Heart left ventricle (tissue), 13 donors: Measurements from ENCODE around the gene MS4A15.

Experiments
- POLR2A ChIP-seq, 2 donors: fragments of 450-650 bp; IDR thresholded peaks; one replicate each; pipeline ENCODE4 v1.6.1; 2017; ENCODE audit warnings: antibody characterized with exemption in 2 of 2, mild to moderate bottlenecking in 2 of 2, moderate library complexity in 2 of 2
- TF ChIP-seq, protein P1 (sequence below), 12 donors: fragments of 200-600 bp; sonication (generic) in 4 of 12; IDR thresholded peaks; one replicate each; pipeline versions ENCODE4 v1.5.0 to v1.8.0; 2018 to 2022; ENCODE audit warnings: antibody characterized with exemption in 12 of 12, mild to moderate bottlenecking in 5 of 12
- donor health status: ischemic (EF 13 %, LVEDD 7.1; RV severe dilation, severe dysfunction).
- donor health status: DM: no; HTN: yes; CAD: no.
- donor health status: DM: no; HTN: no; CAD: no.
- donor health status: ischemic (EF 25% LVEDD 6.9; RV normal size, moderate dysfunction).
- donor health status: ischemic (EF 25% LVEDD 5.7; RV mildly dilated, moderate dysfunction).
- donor health status: ischemic (EF 35%, LVEDD 5.7; RV mildly dilated, moderate dysfunction).
- donor health status: nonischemic (EF 11% LVEDD 7.7; RV severe dilation, severe dysfunction).
- donor health status: DM: yes; HTN: yes; CAD: no.
- donor health status: PGD.
- donor health status: ischemic (EF 29% LVEDD 5.4; RV normal size, mild dysfunction).
- donor health status: nonischemic (EF 23%, LVEDD 6.1; RV moderate dilation, normal function).

DNA sequence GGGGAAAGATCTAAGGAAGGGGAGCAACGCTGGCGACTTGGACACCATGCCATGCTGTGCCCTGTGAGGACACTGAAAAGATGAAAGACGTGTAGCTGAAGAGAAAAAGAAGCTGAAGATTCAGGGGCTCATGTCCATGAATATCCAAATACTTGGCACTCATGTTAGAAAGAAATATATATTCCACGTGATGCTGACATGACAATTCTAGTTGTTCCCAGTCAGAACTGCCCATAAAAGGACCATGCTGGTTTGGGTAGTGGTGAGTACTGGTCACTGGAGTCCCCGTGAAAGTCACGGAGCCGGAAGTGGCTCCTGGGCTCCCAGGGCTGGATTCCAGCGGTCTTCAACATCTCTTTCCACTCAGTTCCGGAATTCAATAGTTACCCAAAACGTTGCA is 9.9 kb downstream of the MS4A15 start:
- TF ChIP-seq, protein P1, sequence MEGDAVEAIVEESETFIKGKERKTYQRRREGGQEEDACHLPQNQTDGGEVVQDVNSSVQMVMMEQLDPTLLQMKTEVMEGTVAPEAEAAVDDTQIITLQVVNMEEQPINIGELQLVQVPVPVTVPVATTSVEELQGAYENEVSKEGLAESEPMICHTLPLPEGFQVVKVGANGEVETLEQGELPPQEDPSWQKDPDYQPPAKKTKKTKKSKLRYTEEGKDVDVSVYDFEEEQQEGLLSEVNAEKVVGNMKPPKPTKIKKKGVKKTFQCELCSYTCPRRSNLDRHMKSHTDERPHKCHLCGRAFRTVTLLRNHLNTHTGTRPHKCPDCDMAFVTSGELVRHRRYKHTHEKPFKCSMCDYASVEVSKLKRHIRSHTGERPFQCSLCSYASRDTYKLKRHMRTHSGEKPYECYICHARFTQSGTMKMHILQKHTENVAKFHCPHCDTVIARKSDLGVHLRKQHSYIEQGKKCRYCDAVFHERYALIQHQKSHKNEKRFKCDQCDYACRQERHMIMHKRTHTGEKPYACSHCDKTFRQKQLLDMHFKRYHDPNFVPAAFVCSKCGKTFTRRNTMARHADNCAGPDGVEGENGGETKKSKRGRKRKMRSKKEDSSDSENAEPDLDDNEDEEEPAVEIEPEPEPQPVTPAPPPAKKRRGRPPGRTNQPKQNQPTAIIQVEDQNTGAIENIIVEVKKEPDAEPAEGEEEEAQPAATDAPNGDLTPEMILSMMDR (IDR thresholded peaks at IDR 0.05), result no peak
- no peak for TF ChIP-seq POLR2A (IDR thresholded peaks at IDR 0.05)
